ENCODE data around the gene MROH2A. TPM values are rescaled to one million over a fixed set of nuclear protein-coding genes. Genes with fewer than 3 reads are reported as not detected.
A peak's percentile ranks its signal among the peaks of the same experiment; 100 is the strongest.

MROH2A gene
- total RNA-seq, 3 donors from 2014 or later (not counting 1 experiment from before 2014, with no cell fraction given) = not detected

GRCh38 chr2:233803994-233804393, 25.9 kb downstream of the MROH2A start:
- Histone ChIP-seq H3K9me3 (ENCODE audit: control insufficient read depth, insufficient read depth, low read length) (no peaks in the 10 kb centered on the region), H3K27me3 (ENCODE audit: control insufficient read depth, insufficient read depth, low read length) (no peaks in the 10 kb centered on the region), H3K27ac (ENCODE audit: low read length) (no peak overlapping the region), H3K4me1 (ENCODE audit: control insufficient read depth, insufficient read depth, low read length) (no peaks in the 10 kb centered on the region), H3K4me3 (ENCODE audit: low read length) (no peak overlapping the region), H3K36me3 (ENCODE audit: control insufficient read depth, insufficient read depth, low read length) (no peaks in the 10 kb centered on the region)
- H3K4me1 Mint-ChIP-seq = no peaks in the 10 kb centered on the region
- DNase-seq = no peak
- no peaks in the 10 kb centered on the region for H3K9me3 Mint-ChIP-seq
- no peak for ATAC-seq
- no peak overlapping the region for H3K27ac Mint-ChIP-seq
- no peaks in the 10 kb centered on the region for H3K36me3 Mint-ChIP-seq
- WGBS (ENCODE audit: insufficient coverage) = 68% methylated on average over 8 of the region's 8 CpGs
- no peak for TF ChIP-seq CTCF (IDR thresholded peaks at IDR 0.05)
- no peak overlapping the region for H3K4me3 Mint-ChIP-seq
- intact Hi-C loops (cut with micrococcal nuclease) = no loop called here
- H3K27me3 Mint-ChIP-seq (ENCODE audit: low read depth in 2 of 2) = peaks cover 15 to 33% of the 10 kb centered on the region in 2 donors

GRCh38 chr2:233807215-233807865, 29.2 kb downstream of the MROH2A start:
- DNase-seq = peak in 1 of 2 donors; percentile 12

GRCh38 chr2:233807966-233808935, 30.1 kb downstream of the MROH2A start:
- H3K9me3 ChIP-seq (ENCODE audit: control insufficient read depth, insufficient read depth, low read length) = no peaks in the 10 kb centered on the region
- Mint-ChIP-seq H3K4me3 (no peak overlapping the region), H3K4me1 (no peaks in the 10 kb centered on the region), H3K9me3 (no peaks in the 10 kb centered on the region), H3K27me3 (ENCODE audit: low read depth in 2 of 2) (peaks cover 18 to 34% of the 10 kb centered on the region in 2 donors), H3K36me3 (no peaks in the 10 kb centered on the region), H3K27ac (no peak overlapping the region)
- no peak overlapping the region for H3K27ac ChIP-seq (ENCODE audit: low read length)
- no peak for TF ChIP-seq CTCF (IDR thresholded peaks at IDR 0.05)
- 72% methylated on average over 10 of the region's 10 CpGs for WGBS (ENCODE audit: insufficient coverage)
- intact Hi-C loops (cut with micrococcal nuclease) = no loop called here
- no peaks in the 10 kb centered on the region for H3K4me1 ChIP-seq (ENCODE audit: control insufficient read depth, insufficient read depth, low read length)
- no peak overlapping the region for H3K4me3 ChIP-seq (ENCODE audit: low read length)
- DNase-seq = peak in 1 of 2 donors; percentile 13
- no peaks in the 10 kb centered on the region for H3K27me3 ChIP-seq (ENCODE audit: control insufficient read depth, insufficient read depth, low read length)
- ATAC-seq = no peak
- H3K36me3 ChIP-seq (ENCODE audit: control insufficient read depth, insufficient read depth, low read length) = no peaks in the 10 kb centered on the region

More at GRCh38 chr2:233807215-233807865, 29.2 kb downstream of the MROH2A start:
- Histone ChIP-seq H3K27me3 (ENCODE audit: control insufficient read depth, insufficient read depth, low read length) (no peaks in the 10 kb centered on the region), H3K4me1 (ENCODE audit: control insufficient read depth, insufficient read depth, low read length) (no peaks in the 10 kb centered on the region), H3K27ac (ENCODE audit: low read length) (no peak overlapping the region), H3K4me3 (ENCODE audit: low read length) (no peak overlapping the region), H3K36me3 (ENCODE audit: control insufficient read depth, insufficient read depth, low read length) (no peaks in the 10 kb centered on the region), H3K9me3 (ENCODE audit: control insufficient read depth, insufficient read depth, low read length) (no peaks in the 10 kb centered on the region)
- Mint-ChIP-seq H3K9me3 (no peaks in the 10 kb centered on the region), H3K36me3 (no peaks in the 10 kb centered on the region), H3K27me3 (ENCODE audit: low read depth in 2 of 2) (peaks cover 18 to 40% of the 10 kb centered on the region in 2 donors), H3K27ac (no peak overlapping the region), H3K4me1 (no peaks in the 10 kb centered on the region), H3K4me3 (no peak overlapping the region)
- TF ChIP-seq CTCF (IDR thresholded peaks at IDR 0.05) = no peak
- 78% methylated on average over 12 of the region's 12 CpGs for WGBS (ENCODE audit: insufficient coverage)
- ATAC-seq = no peak
- intact Hi-C loops (cut with micrococcal nuclease) = no loop called here
